GM19324 (cell line): Measurements from ENCODE around the gene ZNF618.

Experiments used
- ATAC-seq: cut with Tn5 transposase; IDR thresholded peaks from one replicate; pipeline ENCODE4 v1.9.1; 2021; ENCODE audit warnings: mild to moderate bottlenecking, moderate library complexity; ENCODE audit not compliant: unreplicated experiment, low FRiP score

The ZNF618 gene

DNA sequence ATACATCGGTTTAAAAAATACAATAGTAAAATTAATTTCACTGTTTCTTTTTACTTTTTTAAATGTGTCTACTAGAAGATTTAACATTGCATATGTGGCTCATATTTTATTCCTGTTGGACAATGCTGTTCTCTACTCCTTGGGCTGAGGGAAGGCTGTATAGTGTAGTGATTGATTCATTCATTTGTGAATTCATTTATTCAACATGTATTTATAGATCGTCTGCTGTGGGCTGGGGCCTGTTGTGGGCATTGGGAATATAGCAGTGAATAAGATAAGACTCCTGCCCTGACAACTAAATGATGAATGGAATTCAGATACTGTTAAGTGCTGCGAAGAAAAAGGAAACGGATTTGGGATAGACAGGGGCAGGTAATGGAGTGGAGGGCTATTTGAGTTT lies 55.7 kb downstream of the ZNF618 start:
- ATAC-seq: no peak

DNA sequence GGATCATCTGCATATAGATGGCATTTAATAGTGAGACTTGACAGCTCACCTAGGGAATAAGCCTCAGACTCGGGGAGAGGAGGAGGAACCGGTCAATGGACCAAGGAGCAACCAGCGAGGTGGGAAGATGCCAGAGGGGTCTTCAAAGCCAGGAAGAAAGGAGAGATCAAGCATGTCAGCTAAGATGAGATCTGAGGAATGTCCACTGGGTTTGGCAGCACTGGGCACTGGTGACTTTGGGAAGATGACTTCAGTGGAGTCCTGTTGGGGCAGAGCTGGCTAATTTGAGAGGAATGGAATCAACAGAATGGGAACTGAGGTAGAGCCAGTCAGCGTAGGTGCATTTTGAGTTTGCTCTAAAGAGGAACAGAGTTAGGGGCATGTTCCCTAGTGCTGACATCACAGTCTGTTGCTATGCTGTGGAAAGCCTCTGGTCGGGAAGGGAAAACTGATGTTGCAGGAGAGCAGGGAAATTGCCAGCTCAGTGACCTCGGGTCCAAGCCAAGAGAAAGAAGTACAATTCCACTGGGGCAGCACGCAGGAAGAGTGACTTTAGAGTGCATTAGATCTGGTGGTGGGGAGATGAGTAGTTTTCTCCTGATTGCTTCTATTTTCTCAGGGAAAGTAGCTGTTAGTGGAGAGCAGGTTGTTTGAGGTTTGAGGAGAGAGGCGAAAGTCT lies 56.9 kb downstream of the ZNF618 start:
- no peak for ATAC-seq

DNA sequence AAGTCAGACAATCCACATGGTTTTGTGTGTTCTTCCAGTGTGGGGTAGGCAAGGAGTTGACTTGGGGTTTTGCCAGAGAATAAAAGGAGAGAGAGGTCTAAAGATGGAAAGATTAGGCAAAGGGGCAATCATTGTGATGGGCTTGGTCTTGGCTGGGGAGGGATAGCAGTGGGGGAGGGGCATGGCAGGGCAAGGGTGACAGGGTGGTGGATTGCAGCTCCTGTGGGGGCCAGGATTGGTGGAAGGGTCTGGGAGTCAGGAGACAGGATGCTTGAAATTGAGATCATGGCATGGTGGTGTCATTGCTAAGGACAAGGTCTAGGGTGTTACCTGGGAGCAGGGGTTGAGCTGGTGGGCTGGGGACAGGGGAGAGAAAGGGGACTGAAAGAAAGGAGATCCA lies 57.6 kb downstream of the ZNF618 start:
- no peak for ATAC-seq

DNA sequence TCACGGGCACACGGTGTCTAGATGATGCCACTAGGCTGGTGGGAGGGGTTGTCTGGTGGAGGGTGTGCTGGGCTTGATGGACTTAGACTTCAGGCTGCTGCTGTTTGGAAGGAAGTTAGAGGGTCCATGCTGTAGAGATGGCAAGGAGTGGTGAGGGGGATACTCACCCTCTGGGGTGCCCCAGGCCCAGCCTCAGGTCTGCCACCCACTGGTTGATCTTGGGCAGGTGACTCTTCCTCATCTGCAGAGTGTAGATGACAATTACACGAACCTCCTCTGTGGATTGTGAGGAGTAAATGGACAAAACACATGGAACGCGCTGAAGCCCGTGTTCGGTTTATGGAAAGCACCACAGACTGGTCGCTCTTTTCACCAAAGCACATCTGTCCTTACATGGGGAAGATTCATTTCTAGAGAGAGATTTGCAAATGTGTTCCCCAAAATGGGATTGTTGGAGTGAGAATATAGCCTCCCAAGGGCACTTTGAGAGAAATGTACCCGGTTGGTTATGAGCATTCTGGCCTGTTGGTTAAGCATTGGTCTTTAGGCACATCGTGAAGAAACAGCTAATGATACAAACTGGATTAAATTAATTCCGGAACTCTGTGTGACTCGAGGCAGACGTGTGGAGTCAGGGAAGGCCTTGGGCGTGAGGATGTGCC lies 58.2 kb downstream of the ZNF618 start:
- no peak for ATAC-seq

DNA sequence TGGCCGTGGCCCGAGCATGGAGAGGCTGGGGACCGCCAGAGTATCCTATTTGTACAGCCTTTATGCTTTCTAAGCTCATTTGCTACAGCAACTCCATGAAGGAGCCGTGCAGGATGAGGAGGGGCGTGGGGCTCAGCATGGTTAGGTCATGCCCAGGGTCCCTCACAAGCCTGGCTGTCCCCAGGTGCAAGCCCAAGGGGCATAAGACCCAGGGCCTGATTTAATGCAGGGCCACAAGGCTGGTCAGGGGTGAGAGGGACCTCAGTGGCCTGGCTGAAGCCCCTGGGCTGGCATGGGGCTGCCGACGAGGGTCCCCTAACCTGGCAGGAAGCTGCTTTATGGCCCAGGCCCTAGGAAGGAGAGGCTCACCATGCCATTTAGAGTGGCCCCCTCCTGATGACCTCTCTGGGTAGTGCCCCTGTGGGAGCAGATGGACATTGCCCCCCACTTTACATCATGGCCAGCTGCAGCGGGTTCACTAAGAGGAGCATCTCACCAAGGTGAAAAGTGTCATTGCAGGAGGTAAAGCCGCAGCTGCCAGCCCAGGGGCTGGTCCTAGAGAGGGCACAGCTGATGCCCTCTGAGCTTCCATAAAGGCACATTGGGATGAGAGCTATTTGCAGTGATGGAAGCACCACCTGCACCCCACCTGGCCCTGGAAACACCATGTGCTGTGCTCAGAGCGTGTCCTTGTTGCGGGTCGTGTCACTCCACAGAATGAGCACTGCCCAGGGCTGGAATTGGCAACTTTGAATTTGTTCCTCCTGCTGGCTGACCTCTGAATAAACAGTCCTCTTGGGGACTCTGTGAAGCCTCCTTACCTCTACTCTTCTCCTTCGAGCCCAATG lies 58.9 kb downstream of the ZNF618 start:
- no peak for ATAC-seq

DNA sequence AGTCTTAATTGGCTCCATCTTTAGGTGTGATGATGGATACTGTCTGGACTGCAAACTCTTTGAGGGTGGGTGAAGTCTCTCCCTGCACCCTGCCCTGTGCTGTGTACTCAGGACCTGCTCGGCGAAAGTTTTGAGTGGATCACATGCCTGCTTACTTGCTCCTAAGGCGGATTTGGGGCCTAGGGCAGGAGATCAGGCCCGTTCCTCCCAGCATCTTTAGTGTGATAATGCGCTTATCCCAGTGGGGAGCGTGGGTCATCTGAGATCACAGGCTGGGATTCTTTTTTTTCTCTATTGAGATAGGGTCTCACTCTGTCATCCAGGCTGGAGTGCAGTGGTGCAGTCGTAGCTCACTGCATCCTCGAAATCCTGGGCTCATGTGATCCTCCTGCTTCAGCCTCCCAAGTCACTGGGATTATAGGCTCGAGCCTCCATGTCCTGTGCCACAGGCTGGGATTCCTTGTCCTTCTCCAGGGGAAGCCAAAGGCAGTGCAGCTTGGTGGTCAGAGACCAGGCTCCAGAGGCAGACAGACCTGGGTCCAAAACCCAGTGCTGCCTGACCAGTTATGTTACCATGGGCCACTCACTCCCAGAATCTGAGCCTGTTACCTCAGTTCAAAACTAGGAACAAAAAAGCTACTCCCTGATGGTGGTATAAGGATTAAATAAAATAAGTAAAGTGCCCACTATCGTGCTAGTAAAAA lies 59.7 kb downstream of the ZNF618 start:
- ATAC-seq: no peak

DNA sequence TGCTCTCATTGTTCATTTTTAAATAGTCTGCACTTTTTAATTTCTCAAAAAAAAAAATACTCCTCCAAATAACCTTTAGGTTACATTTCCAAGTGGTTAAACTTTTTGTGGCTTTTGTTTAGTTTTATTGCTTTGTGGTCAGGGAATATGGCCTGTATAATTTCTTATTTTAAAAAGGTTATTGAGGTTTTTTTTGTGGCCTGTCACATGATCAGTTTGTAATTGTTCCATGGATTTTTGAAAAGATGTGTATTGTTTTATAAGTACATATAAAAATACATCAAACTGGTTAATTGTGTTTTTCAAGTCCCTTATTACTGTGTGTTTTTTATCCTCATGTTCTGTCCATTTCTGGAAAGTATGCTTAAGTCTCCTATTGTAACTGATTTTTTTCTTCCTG lies 64.0 kb downstream of the ZNF618 start:
- no peak for ATAC-seq

DNA sequence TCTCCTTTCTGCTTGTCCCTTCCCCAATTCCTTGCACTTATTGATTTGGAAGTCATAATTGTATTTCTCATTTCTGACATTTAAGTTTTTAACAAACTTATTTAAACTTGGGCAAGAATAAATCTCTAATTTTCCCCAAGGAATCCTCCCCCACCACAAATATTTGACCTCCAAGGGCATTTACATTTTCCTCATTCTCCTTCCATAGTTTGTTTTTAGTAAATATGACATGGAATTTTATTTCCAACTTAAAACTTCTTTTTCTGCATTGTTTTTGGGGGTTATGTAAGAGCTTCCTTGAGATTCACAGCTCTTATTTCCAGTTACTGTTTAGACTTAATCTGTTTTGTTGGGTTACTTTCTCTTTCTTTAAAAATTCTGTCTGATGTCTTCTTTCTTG lies 64.9 kb downstream of the ZNF618 start:
- no peak for ATAC-seq

DNA sequence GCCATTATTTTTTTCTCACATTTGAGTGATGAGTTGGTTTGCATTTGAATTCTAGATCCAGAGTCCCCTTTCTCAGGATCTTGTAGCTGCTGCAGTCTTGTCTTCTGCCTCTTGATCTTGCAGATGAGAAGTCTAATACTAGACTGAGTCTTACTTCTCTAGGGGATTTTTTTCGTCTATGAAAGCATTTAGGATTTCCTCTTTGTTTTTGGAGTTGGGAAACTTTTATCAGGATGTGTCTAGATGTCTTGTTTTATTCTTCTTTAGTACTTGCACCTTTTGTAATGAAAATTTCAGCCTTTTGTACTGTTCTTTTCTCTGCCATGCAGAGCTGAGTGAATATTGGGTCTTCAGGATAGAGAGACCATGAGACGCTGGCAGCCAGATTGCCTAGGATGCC lies 65.4 kb downstream of the ZNF618 start:
- ATAC-seq: no peak

DNA sequence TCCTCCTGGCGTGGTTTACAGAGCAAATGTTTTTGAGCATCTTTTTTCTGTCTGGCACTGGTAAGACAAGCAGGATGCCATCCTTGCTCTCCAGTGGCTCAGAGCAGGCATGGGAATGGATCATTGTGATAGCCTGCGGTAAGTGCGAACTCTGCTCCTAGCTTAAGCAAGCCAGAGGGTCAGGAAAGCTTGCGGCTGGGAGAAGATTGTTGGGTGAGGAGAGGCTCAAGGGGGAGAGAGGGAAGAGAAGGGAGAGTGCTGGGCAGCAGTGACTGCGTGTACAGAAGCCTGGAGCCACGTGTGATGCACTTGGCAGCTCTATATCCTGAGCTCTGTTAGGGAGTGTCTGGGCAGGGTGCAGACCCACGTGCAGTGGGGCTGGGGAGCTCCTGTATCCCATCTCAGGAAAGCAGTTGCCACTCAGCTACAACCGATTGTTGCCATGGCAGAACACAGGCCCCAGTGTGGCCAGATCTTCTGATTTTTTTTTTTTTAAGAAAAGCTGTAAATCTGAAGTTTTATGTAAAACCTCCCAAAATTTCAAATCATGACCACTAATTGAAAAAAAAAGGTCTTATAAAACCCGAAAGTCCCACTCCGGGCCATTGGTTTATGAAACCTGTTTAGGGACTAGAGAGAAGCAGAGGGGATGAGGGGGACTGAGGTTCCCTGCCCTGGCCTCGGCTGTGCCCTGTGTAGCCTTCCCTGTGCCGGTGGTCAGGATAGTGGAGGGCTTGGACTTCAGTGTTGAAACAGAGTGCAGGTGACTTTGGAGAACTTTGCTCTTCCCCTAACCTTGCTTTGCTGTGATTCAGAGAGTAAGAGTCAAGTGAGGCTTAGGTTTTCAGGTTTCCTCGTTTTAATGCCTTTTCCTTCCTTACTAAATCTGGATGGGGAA lies 67.3 kb downstream of the ZNF618 start:
- no peak for ATAC-seq

DNA sequence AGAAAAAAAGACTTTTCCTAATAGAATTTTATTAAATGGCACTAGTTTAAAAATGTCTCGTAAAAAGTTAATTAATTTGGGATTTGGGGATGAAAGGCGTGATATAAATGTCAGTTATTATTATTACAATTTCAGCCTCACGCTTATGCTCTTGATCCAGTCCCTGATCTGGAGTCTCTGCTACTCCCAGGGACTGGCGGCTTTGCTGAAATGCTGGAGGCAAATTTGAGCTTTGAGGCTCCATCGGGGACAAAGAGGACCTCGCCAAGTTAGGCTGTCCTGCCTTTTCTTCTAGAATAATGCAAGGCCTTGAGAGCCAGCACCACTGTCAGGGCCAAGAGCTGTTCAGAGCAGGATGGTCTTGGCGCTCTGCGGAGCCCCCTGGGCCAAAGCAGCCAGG lies 69.7 kb downstream of the ZNF618 start:
- no peak for ATAC-seq

DNA sequence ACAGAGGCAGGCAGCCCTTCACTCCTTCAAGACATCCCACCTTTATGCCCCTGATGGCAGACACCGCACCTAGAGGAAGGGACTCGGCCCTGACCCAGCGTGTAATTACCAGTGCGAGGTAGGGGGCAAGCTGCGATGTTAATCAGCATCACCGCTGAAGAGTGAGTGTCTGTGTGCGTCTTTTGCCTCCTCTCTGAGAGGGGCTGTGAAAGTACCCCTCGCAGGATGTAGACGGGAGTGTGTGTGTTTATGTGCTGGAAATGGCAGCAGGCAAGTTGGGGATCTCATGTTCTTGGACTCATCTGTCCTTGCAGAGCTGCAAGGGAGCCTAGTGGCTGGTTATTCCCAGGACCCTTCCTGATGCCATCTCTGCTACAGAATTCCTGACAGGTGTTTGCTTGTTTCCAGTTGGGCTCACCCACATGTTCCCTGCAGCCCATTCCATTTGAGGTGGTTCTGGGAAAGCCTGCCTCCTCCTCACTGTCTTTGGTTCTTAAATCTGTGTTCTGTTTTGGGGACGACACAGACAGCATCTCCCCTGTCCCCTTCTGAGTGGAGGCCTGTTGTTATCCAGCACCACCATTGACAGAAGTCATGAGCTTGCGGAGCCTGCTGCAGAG lies 70.5 kb downstream of the ZNF618 start:
- no peak for ATAC-seq

DNA sequence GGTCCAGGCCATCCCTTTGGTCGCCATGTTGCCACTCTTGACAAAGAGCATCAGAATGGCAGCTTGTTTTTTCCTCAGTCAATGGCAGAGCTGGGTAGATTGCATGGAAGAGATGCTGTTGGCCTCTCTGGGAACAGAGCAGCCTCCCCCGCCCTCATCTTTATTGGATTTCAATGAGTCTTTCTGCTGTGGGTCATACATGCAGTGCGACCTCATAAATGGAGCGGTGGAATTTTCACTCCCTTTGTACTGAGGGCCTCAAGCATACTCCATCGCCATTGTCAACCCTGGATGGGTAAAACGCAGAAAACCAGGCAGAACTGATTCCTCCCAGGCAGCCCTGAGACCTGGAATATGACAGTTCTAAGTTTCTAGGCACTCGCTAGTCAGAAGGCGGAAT lies 71.8 kb downstream of the ZNF618 start:
- no peak for ATAC-seq

DNA sequence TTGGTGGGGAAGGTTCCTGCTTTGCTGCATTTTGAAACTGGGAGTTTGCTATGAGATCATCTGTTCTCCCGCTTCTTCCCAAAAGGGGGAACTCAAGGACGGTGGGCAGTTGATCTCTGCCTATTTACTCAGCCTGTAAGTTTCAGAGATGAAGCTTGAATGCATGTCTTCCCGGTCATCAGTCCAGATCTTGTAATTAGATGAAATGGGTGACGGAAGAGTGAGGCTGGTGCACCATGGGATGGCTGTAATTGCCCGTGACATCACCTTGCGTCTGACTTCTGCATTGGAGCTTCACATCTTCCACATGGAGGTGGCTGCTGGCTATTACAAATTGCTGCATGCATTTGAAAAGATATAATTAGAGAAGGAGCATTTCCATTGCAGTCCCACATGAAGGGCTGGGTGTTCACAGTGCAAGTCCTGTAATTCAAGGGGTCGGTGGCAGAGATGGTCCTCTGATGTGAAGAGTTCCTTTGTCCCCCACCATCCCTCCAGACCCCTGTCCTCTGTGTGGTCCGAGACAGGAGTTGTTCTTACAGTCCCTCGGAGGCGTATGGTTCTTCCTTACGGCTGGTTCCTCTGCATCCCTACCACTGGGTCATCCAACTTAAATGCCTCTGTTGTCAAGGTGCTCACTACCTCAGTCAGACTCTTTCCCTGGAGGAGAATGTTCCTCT lies 72.9 kb downstream of the ZNF618 start:
- ATAC-seq: no peak

DNA sequence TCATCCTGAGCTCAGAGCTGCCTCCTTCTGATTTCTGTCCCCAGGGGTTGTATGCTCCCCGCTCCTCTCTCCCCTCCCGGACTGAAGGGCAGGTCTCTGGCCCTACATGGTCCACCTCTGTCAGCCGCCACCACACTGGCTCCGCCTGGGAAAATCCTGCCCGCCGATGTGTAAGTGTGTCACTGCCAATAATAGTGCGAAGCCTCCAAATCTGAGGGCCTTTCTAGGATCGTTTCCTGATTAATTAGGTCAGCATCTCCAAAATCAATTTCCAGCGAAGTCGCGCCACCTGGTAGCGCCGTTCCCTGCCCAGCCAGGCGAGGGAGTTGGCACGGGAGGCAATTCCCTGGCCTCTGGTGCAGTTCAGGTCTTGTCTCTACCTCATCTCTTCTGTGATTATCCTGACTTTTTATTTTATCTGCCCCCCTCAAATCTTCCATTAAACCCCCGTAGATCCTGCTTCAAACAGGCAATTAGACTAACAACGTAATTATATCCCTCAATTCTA lies 73.5 kb downstream of the ZNF618 start:
- ATAC-seq: no peak

DNA sequence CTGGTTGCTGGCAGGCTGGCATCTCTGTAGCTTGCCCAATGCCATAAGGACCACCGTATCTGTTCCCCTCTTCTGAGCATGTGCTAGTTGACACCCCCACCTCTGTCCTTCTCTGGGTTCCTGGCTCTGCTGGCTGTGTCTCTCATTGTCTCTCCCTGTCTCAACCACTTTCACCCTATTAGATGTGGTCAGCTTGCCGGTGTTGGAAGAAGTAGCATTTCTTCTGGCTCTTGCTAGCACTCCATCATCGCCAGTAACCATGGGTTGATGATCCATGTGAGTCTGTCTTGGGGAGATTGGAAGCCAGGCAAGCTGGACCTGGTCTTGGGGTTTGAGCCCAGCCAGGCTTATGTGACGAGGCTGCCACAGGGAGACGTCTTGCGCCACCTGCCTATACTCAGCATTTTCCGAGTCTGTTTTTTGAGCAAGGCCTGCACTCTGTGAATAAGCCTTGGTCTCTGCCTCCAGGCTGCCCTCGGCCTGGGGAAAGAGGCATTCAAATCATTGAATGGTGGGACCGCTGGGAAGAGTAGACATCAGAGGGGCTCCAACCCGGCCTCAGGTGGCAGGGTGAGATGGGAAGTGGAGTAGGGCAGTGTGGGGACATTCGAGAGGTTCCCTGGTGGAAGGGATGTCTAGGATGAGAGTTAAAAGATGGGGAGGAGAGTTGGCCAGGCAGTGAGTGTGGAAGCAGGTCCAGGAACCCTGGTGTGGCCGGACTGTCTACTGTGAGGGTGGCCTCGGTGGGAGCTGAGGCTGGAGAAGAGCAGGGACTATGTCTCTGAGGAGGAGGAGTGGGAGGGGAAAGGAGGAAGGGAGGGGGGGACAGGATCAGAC lies 74.3 kb downstream of the ZNF618 start:
- no peak for ATAC-seq

DNA sequence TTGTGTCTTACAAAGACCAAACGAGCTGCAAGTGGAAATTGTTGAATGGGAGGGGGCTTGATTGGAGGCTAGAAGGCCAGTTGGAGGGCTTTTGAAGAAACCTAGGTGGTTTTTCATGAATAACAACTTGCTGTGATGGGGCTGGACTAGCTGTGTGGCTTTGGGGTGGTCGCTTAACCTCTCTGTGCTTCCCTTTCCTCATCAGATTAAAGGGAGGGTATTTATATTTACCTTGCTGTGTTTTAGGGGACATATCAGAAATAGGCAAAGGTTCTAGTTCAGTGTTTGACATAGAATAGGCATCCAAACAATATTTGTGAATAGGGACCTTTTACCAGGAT lies 74.9 kb downstream of the ZNF618 start:
- ATAC-seq: no peak

DNA sequence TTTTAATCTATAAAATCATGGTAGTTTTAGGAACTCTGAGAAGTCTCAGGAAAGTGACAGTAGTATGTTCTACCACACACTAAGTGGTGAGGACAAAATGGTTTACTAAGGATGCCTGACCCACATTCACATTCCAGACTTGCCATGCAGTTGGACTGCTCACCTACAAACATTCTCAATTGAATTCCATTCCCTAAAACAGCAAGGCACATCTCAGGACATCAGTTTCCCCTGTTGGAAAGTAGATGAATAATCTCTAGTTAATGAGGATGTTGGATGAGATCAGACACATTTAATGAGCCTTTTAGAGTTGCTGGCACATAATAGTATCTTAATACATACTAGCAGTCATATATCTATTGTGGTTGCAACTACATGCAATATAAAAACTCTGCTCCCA lies 76.6 kb downstream of the ZNF618 start:
- no peak for ATAC-seq
